Adipocyte (in vitro differentiated cells): ENCODE data around the gene POLDIP3.

ENCODE experiments used
- DNase-seq: peaks from one replicate; pipeline ENCODE4 v3.0.0-alpha.2; 2015; ENCODE audit warnings: low read depth
- H3K27me3 ChIP-seq: replicated peaks from 2 replicates; pipeline ENCODE4 v1.7.0; 2013; ENCODE audit warnings: mild to moderate bottlenecking, low read length, moderate library complexity; ENCODE audit not compliant: control insufficient read depth, insufficient read depth
- H3K36me3 ChIP-seq: 2 replicates; pipeline ENCODE4 v1.7.0; 2013; ENCODE audit warnings: low read length, mild to moderate bottlenecking, moderate library complexity; ENCODE audit not compliant: control insufficient read depth, insufficient read depth, severe bottlenecking
- H3K4me1 ChIP-seq: 2 replicates; pipeline ENCODE4 v1.7.0; 2013; ENCODE audit warnings: mild to moderate bottlenecking, low read length, moderate library complexity; ENCODE audit not compliant: control insufficient read depth, insufficient read depth
- H3K4me3 ChIP-seq: 2 replicates; pipeline ENCODE4 v1.7.0; 2013; ENCODE audit warnings: mild to moderate bottlenecking, low read length, moderate library complexity
- H3K9ac ChIP-seq: 2 replicates; pipeline ENCODE4 v1.7.0; 2013; ENCODE audit warnings: mild to moderate bottlenecking, low read length, moderate library complexity
- H3K9me3 ChIP-seq: 2 replicates; pipeline ENCODE4 v1.7.0; 2013; ENCODE audit warnings: mild to moderate bottlenecking, low read length, moderate library complexity; ENCODE audit not compliant: control insufficient read depth

Gene POLDIP3, protein sequence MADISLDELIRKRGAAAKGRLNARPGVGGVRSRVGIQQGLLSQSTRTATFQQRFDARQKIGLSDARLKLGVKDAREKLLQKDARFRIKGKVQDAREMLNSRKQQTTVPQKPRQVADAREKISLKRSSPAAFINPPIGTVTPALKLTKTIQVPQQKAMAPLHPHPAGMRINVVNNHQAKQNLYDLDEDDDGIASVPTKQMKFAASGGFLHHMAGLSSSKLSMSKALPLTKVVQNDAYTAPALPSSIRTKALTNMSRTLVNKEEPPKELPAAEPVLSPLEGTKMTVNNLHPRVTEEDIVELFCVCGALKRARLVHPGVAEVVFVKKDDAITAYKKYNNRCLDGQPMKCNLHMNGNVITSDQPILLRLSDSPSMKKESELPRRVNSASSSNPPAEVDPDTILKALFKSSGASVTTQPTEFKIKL

DNA sequence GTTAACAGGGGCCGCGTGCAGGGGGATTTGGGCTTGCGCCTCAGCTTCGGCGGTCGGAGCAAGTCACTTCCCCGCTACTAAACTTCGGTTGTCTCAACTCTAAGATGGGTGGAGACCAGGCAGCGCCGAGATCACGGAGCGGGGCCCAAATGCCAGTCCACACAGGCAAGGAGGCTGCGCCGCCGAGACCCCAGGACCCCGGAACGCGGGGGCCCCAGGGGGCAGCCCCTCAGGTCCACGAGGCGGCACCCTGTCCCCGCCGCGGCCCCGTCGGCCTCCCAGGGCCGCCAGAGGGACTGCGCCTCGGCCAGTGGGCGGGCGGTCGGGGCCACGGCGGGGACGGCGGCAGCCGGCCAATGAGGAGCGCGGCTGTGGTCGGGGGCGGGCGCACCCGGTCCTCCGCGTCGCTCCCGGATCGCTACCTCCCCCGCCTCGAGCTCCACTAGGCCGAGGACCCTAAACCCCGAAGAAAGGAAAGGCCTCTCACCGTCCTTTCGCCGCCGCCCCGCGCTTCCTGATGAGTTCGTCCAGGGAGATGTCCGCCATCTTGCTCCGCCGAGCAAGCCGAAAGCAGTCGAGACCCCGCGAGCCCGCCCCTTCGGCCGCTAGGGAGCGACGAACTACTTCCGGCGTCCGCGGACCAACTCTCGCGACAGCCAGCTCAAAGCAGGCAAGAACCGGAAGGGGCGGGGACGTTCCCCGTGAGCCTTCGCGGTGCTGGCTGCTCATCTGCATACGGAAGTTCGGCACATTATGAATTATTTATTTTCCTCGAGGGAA is at the start of gene POLDIP3:
TSS of gene POLDIP3 (minus strand) at position 572 of the 780 bp plus-strand sequence. CDS start at position 546, 26 bp downstream.
- DNase-seq = peak; percentile 99
- Histone ChIP-seq H3K4me1 (peaks cover 55% of the 10 kb centered on the region), H3K4me3 (peak within 1 kb of the TSS; percentile 96), H3K9ac (peak within 1 kb of the TSS; percentile 98), H3K36me3 (peaks cover 8% of the 10 kb centered on the region), H3K27me3 (no peaks in the 10 kb centered on the region), H3K9me3 (no peaks in the 10 kb centered on the region)

DNA sequence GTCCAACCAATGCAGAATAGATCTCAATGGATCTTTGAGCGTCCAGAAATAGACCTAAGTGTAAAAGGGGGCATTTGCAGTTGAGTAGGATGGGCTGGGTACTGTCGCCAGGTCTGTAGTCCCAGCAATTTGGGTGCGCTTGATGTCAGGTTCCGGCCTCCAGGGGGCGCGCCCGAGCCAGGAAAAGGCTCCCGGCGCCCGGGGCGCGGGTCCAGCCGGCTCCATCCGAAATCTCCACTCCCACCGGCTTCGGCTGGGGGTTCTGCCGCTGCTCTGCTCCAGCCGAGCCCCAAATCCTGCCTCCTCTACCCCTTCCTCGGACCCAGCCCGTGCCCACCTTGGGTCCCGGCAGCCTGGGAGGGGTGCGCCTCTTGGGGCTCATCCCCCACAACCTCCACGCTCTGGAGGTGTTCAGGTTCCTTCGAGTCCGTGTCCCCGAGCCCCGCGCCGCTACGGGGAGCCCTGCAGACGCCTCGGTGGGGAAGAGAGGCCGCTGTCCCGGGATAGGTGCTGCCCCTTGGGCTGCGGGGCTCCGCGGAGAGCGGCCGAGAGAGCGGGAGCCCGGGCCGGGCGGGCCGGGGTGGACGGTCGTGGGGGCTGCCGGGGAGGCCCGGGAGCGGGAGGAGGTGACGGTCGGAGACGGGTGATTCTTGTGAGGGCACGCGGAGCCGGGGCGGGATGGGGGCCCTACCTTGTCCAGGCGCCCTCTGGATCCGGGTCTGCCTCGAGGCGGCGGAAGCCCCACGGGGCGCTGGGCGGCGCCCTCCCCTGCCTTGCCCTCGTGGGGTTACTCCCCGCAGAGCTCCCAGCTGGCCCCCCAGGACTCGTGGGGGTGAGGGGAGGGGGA is 47.5 kb upstream of the POLDIP3 start:
- peak; percentile 94 for DNase-seq
- Histone ChIP-seq H3K27me3 (no peaks in the 10 kb centered on the region), H3K9me3 (no peaks in the 10 kb centered on the region), H3K4me1 (peaks cover 6% of the 10 kb centered on the region), H3K4me3 (peak overlapping the region; percentile 76), H3K36me3 (no peaks in the 10 kb centered on the region), H3K9ac (peak overlapping the region; percentile 80)

DNA sequence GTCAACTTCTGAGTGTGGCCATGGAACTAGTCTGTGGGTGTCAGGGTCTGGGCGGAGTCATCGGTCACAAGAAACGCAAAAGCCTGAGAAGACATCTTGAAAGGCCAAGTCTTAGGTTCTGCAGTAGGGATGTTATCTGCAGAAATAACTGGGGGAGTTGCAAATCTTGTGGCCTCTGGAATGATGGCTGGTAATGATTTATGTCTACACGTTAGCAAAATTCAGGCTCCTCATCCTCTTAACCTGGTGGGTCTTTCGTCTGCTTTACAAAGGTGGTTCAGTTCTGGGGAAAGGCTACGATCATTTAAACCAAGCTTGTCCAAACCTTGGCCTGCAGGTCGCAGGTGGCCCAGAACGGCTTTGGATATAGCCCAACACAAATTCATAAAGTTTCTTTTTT is 41.9 kb upstream of the POLDIP3 start:
- H3K36me3 ChIP-seq = no peaks in the 10 kb centered on the region
- no peaks in the 10 kb centered on the region for H3K27me3 ChIP-seq
- H3K9ac ChIP-seq = no peak overlapping the region
- H3K4me1 ChIP-seq = peaks cover 16% of the 10 kb centered on the region
- H3K4me3 ChIP-seq = no peak overlapping the region
- no peaks in the 10 kb centered on the region for H3K9me3 ChIP-seq
- no peak for DNase-seq

DNA sequence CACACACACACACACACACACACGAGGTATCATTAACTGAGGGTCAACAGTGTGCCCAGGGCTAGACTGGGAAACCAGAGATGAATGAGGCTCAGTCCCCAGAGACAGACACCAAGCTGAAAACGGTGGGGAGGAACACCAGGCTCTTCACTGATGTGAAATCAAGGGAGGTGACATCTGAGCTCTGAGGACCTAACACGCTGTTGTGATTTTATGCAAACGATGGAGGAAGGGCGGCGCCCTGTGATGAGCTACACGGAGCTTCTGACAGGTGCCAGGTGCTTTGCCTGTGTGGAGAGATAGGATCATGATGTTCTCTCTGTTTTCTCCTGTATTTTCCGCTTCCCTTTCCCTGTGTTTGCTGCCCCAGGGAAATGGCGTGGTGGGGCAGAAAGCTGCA is 41.0 kb upstream of the POLDIP3 start:
- Histone ChIP-seq H3K36me3 (no peaks in the 10 kb centered on the region), H3K4me3 (no peak overlapping the region), H3K27me3 (no peaks in the 10 kb centered on the region), H3K4me1 (peaks cover 16% of the 10 kb centered on the region), H3K9me3 (no peaks in the 10 kb centered on the region), H3K9ac (no peak overlapping the region)
- no peak for DNase-seq

DNA sequence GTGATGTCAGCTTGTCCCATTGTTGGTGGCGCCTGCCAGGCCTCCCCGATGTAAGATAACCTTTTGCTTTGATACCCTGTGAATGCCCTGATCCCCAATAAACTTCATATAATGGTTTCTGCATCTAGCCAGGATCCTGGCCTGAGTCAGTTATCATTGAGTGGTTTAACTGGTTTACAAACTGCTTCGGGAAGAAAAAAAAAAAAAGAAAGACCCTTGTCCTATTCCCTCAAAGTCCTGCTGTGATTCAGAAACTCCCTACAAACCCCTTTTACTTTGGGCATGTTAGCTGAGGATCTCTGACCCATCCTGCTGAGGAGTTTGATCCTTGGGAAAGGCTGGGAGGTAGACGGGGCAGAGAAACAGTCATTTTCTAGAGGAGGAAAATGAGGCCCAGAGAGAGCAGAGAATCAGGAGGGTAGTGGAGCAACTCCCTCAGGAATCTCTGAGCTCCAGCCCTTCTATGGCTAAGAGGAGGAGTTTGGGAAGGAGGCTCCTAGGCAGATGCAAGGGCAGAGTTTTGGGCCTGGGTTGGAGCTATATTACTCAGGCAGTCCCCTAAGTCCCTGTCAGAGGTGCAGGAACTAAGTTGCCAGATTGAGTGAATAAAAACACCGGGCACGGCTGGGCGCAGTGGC is 39.9 kb upstream of the POLDIP3 start:
- Histone ChIP-seq H3K27me3 (no peaks in the 10 kb centered on the region), H3K4me3 (no peak overlapping the region), H3K9me3 (no peaks in the 10 kb centered on the region), H3K4me1 (peaks cover 21% of the 10 kb centered on the region), H3K36me3 (no peaks in the 10 kb centered on the region), H3K9ac (peak overlapping the region; percentile 32)
- DNase-seq = no peak

DNA sequence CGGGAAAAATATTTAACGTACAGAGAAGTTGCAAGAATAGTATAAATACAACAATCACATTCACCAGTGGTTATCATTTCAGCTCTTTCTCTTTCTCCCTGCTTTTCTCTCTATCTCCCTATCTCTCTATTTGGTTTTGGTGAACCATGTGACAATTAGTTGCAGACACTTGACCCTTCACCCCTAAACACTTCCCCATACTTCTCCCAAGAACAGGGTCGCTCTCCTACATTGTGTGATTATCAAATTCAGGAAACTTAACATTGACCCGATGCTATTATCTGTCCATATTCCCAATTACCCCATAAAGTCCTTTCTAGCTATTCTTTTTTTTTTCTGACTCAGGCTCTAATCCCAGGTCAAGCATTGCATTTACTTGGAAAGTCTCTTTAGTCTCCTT is 39.3 kb upstream of the POLDIP3 start:
- Histone ChIP-seq H3K9me3 (no peaks in the 10 kb centered on the region), H3K4me3 (no peak overlapping the region), H3K4me1 (peaks cover 21% of the 10 kb centered on the region), H3K27me3 (no peaks in the 10 kb centered on the region), H3K36me3 (no peaks in the 10 kb centered on the region), H3K9ac (peak overlapping the region; percentile 32)
- DNase-seq = no peak

DNA sequence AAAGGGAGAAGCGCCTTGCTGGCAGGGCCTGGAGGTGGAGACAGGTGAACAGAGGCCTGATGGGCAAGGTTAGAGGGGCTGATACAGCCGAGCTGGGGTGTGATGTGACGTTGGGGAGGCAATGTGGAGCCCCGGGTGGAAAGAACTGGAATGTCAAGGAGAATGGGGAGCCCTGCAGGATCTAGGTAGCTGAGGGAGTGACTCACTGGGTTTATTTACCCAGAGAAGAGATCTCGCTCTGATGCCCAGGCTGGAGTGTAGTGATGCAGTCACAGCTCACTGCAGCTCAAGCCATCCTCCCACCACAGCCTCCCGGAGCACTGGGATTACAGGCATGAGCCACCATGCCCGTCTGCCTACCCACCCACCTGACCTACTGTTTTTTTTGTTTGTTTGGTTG is 36.5 kb upstream of the POLDIP3 start:
- DNase-seq = no peak
- H3K9me3 ChIP-seq = no peaks in the 10 kb centered on the region
- H3K4me3 ChIP-seq = no peak overlapping the region
- peaks cover 44% of the 10 kb centered on the region for H3K4me1 ChIP-seq
- no peaks in the 10 kb centered on the region for H3K36me3 ChIP-seq
- H3K9ac ChIP-seq = no peak overlapping the region
- H3K27me3 ChIP-seq = no peaks in the 10 kb centered on the region

DNA sequence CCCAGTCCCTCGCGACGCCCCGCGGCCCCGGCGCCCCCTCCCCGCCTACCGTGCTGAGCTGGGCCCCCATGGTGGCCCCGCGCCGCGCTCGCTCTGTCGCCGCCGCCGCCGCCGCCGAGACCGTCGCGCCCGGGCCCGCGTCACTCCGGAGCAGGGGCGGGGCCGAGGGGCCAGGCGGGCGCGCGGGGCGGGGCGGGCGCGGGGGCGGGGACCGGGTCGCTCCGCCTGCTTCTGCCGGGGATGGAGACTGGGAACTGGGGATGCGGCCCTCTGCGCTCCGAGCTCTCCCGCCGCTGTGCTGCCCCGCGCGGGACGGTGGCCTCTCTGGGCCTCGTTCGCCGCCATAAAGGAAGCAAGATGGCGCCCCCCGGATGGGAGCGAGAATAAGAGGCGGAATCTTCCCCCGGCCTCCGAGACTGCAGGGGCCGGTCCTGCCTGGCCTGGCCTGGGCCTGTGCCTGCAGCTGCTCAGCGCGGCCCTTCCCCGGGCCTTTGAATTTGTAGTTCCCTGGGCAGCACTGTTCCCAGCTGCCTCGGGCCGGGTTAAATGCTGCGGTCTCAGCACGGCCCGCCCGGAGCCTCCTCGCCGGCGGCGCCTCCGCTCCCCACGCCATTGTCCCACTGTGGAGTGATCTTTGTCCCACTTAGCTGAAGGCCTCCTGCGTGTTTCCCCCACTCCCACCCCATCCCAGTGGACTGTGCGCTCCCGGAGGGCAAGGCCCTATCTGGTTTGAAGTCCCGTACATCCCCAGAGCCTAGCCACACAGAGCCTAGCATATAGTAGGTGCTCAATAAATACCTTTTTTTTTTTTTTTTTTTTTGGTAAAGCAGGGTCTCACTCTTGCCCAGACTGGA is 34.8 kb upstream of the POLDIP3 start, which contains the start of gene CYB5R3:
TSS of gene CYB5R3 (minus strand) at position 147 of the 854 bp plus-strand sequence. CDS start at position 70, 77 bp downstream.
- Histone ChIP-seq H3K9me3 (no peaks in the 10 kb centered on the region), H3K36me3 (no peaks in the 10 kb centered on the region), H3K4me3 (peak within 1 kb of the TSS; percentile 90), H3K4me1 (peaks cover 56% of the 10 kb centered on the region), H3K27me3 (no peaks in the 10 kb centered on the region), H3K9ac (peak within 1 kb of the TSS; percentile 97)
- peak; percentile 92 for DNase-seq

DNA sequence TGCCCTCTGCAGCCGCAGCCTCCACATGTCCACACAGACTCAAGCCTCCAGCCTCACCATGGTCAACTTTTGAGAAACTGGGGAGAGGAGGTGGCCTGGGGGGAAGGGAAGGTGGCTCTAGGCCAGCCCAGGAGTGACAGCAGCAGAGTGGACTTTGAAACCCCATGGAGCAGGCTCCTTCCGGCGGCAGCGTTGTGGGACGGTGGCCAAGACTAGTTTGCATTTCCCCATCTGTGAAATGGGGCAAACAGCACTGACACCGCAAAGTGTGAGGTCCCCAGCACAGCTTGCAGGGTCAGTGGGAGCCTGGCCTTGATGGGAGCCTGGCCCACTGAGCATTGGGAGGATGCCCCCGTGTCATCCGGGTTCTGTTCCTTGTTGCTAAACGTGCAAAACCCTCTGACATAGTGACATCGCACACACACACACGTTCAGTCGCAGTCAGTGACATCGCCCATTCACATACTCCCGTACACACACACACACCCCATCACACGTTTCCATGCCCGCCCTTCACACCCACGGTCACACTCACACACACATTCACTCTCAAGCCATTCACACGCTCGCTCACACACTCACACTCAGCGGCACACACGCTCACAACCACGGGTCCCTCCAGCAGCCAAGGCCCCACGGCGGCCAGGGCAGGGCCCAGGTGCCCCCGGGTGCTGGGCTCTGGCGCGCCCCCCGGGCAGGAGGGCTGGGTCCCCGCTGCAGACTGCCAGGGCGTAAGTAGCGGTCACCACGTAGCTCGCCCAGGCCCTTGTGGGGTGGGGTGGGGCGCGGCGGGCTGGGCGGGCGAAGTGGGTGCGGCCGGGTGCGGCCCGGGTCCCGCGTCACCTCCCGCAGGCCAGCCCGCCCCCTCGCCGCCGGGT is 33.9 kb upstream of the POLDIP3 start:
- Histone ChIP-seq H3K36me3 (no peaks in the 10 kb centered on the region), H3K27me3 (no peaks in the 10 kb centered on the region), H3K9ac (peak overlapping the region; percentile 97), H3K9me3 (no peaks in the 10 kb centered on the region), H3K4me3 (peak overlapping the region; percentile 90), H3K4me1 (peaks cover 56% of the 10 kb centered on the region)
- peak; percentile 81 for DNase-seq
